NB4 (cell line): ENCODE measurements around the gene CSAD.

Source experiments
- MYC ChIP-seq: IDR thresholded peaks from 2 replicates; pipeline ENCODE4 v1.6.1; 2011; ENCODE audit warnings: low read depth, low read length
- POLR2A ChIP-seq: IDR thresholded peaks from 2 replicates; pipeline ENCODE4 v1.6.1; 2011; ENCODE audit warnings: mild to moderate bottlenecking; ENCODE audit not compliant: insufficient read length; ENCODE audit errors: extremely low read depth
- TF ChIP-seq, protein P1 (sequence below): IDR thresholded peaks from one replicate; pipeline ENCODE4 v1.5.1; 2012; ENCODE audit warnings: low read depth, low read length
- TF ChIP-seq, protein P2 (sequence below): IDR thresholded peaks from 2 replicates; pipeline ENCODE4 v1.6.1; 2011; ENCODE audit warnings: low read depth, low read length

GRCh38 chr12:53127169-53127568 is 53.6 kb downstream of the CSAD start:
- TF ChIP-seq, protein P1, sequence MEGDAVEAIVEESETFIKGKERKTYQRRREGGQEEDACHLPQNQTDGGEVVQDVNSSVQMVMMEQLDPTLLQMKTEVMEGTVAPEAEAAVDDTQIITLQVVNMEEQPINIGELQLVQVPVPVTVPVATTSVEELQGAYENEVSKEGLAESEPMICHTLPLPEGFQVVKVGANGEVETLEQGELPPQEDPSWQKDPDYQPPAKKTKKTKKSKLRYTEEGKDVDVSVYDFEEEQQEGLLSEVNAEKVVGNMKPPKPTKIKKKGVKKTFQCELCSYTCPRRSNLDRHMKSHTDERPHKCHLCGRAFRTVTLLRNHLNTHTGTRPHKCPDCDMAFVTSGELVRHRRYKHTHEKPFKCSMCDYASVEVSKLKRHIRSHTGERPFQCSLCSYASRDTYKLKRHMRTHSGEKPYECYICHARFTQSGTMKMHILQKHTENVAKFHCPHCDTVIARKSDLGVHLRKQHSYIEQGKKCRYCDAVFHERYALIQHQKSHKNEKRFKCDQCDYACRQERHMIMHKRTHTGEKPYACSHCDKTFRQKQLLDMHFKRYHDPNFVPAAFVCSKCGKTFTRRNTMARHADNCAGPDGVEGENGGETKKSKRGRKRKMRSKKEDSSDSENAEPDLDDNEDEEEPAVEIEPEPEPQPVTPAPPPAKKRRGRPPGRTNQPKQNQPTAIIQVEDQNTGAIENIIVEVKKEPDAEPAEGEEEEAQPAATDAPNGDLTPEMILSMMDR: no peak
- no peak for TF ChIP-seq POLR2A
- TF ChIP-seq, protein P2, sequence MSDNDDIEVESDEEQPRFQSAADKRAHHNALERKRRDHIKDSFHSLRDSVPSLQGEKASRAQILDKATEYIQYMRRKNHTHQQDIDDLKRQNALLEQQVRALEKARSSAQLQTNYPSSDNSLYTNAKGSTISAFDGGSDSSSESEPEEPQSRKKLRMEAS: no peak
- TF ChIP-seq MYC: no peak
